IPS DF 6.9 (cell line): ENCODE results near the gene GP5.

Source experiments
- DNase-seq: peaks from one replicate; pipeline ENCODE4 v3.0.0-alpha.2; 2013; ENCODE audit warnings: low read depth, low spot score
- H3K27ac ChIP-seq: one replicate; pipeline ENCODE4 v1.5.1; 2013; ENCODE audit warnings: low read length, control low read depth
- H3K27me3 ChIP-seq: 2 replicates; pipeline ENCODE4 v1.6.1; 2013; ENCODE audit warnings: mild to moderate bottlenecking, low read length; ENCODE audit not compliant: control insufficient read depth, insufficient read depth
- H3K36me3 ChIP-seq: 2 replicates; pipeline ENCODE4 v1.6.1; 2013; ENCODE audit warnings: low read length; ENCODE audit not compliant: control insufficient read depth, insufficient read depth
- H3K4me1 ChIP-seq: 2 replicates; pipeline ENCODE4 v1.6.1; 2013; ENCODE audit warnings: low read length; ENCODE audit not compliant: control insufficient read depth, insufficient read depth
- H3K4me3 ChIP-seq: 2 replicates; pipeline ENCODE4 v1.5.1; 2013; ENCODE audit warnings: mild to moderate bottlenecking, low read length
- H3K9me3 ChIP-seq: 2 replicates; pipeline ENCODE4 v1.6.1; 2013; ENCODE audit warnings: low read length, inconsistent platforms; ENCODE audit not compliant: control insufficient read depth, insufficient read depth
- WGBS: extraction: QIAGEN DNeasy Blood & Tissue Kit; methylation state at CpG from one replicate; pipeline ENCODE4 v1.1.7; 2013; ENCODE audit warnings: mixed read lengths, missing lambda C conversion rate; ENCODE audit not compliant: insufficient read length, insufficient coverage; 5-methylcytosine and 5-hydroxymethylcytosine counted together

Gene GP5

DNA sequence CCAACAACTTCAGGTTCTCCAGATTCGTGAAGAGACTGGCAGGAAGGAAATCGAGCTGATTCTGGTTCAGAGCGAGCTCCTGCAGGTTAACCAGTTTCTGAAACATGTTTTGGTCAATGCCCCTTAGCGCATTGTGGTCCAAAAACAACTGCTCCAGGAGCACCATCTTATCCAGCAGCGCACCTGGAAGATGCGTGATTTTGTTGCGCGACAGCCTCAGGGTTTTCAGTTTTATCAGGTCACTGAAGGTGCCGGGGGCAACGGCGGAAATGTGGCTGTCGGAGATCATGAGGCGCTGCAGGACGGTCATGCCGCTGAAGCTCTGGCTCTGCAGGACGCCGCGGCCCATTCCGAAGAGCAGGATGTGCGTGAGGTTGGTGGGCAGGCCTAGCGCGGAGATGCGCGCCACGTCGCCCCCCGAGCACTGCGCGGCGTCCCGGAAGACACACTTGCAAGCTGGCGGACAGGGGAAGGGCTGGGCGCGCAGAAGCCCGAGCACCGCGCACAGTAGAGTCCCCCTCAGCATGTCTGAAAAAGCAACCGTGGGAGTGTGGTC, 1.2 kb downstream of the GP5 start:
- Histone ChIP-seq H3K4me1 (no peaks in the 10 kb centered on the region), H3K9me3 (no peaks in the 10 kb centered on the region), H3K4me3 (peak overlapping the region; percentile 12; the same call in 1 of the 2 replicates), H3K27me3 (peaks cover 23% of the 10 kb centered on the region), H3K36me3 (no peaks in the 10 kb centered on the region), H3K27ac (no peak overlapping the region)
- WGBS, result no CpG with 5 or more reads among the region's 38 CpGs
- no peak for DNase-seq

DNA sequence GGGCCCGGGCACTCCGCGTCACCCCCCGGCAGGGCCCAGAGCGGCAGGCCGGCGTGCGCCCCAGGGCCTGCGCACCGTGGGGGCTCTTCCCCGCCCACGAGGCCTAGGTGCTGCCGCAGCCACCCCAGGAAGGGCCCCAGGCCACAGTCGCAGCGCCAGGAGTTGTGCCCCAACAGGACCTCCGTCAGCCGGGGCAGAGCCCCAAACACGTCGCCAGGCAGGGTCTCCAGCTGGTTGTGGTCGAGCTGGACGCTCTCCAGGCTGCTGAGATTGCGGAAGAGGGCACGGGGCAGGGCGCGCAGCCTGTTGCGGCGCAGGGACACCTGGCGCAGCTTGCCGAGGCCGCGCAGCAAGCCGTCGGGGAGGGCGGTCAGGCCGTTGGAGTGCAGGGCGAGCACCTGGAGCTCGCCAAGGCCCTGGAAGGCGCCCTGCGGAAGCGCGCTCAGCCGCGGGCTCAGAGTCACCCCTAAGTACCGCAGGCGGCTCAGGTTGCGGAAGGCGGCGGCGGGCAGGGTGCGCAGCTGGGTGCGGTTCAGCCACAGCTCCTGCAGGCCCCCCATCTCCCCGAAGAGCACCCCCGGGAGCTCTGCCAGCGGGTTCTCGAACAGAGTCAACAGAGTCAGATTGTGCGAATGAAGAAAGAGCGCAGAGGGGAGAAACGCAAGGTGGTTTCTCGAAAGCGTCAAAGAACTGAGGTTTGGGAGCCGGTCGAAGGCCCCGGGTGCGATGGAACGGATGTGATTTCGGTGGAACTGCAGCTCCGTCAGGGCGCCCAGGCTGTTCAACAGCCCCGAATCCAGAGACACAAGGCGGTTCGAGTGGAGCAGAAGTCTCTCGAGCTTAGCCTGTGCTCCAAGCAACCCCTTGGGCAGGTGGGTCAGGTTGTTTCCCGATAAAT, 2.0 kb downstream of the GP5 start:
- Histone ChIP-seq H3K4me3 (peak overlapping the region; percentile 29; the same call in 1 of the 2 replicates), H3K9me3 (no peaks in the 10 kb centered on the region), H3K4me1 (no peaks in the 10 kb centered on the region), H3K27me3 (peaks cover 23% of the 10 kb centered on the region), H3K36me3 (no peaks in the 10 kb centered on the region), H3K27ac (no peak overlapping the region)
- DNase-seq, result no peak
- no CpG with 5 or more reads among the region's 73 CpGs for WGBS

DNA sequence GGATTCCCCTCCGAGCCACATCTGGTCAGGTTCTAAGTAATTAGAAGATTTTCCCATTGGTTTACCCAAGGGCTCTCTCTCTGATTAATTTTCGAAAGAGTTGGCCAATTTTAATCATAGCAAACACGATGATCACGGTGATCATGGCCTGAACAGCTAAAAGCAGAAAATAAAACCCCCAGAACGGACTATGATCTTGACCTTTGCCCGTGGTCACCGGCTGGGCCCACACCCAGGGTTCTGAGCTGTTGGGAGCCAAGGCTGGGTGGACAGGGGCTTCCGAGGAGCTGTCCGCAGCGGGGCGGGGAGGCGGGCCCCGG, 2.6 kb downstream of the GP5 start:
- peak overlapping the region; percentile 29; the same call in 1 of the 2 replicates for H3K4me3 ChIP-seq

DNA sequence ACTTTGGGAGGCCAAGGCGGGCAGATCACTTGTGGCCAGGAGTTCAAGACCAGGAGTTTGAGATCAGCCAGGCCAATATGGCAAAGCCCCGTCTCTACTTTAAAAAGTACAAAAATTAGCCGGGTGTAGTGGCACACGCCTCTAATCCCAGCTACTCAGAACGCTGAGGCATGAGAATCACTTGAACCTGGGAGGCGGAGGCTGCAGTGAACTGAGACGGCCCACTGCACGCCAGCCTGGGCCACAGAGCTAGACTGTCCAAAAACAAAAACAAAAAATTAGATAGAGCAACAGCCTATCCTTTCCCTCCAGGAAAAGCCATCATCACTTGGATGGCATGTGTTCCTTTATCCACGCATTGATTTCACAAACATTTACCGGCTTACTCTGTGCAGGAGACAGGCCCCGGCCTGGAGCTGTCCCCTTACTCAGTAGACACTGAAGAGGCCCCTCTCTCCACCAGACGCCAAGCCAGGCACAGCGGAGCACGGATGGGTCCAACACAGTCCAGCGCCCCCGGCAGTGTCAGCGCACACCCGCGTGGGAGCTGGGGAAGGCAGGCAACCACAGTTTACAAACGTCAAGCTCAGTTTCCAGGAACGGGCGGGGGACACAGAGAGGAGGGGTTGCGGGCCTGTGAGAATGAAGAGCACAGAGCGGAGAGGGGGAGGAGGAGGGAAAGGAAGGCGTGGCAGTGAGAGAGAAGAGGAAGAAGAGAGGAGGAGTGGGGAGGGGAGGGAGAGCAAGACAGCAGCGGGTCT, 3.1 kb downstream of the GP5 start:
- H3K27ac ChIP-seq, result no peak overlapping the region
- peak overlapping the region; percentile 17; the same call in 1 of the 2 replicates for H3K4me3 ChIP-seq
- no peaks in the 10 kb centered on the region for H3K4me1 ChIP-seq
- DNase-seq, result no peak
- H3K9me3 ChIP-seq, result no peaks in the 10 kb centered on the region
- H3K27me3 ChIP-seq, result peaks cover 23% of the 10 kb centered on the region
- WGBS, result no CpG with 5 or more reads among the region's 26 CpGs
- H3K36me3 ChIP-seq, result no peaks in the 10 kb centered on the region

More for the DNA sequence above, 2.6 kb downstream of the GP5 start:
- Histone ChIP-seq H3K36me3 (no peaks in the 10 kb centered on the region), H3K4me1 (no peaks in the 10 kb centered on the region), H3K27me3 (peaks cover 23% of the 10 kb centered on the region), H3K27ac (no peak overlapping the region), H3K9me3 (no peaks in the 10 kb centered on the region)
- no CpG with 5 or more reads among the region's 13 CpGs for WGBS
- no peak for DNase-seq

DNA sequence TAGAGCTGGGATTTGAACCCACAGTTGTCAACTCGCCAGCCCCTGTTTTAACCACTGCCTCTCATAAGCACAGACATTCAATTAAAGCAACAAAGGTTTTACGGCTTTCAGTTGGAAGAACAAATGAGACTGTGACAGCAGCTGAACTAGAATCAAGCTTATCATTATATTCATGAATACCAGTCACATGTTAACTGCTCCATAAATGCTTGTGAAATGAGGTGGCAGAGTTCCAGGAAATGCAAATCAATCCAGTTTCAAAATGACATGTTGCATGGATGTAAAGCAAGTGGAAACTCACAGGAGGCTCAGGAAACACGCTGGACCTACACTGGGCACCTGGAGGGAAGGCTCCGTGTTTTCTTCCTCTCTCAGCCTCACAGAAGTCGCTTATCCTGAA, 3.9 kb downstream of the GP5 start:
- Histone ChIP-seq H3K27me3 (peaks cover 23% of the 10 kb centered on the region), H3K4me3 (no peak overlapping the region), H3K36me3 (no peaks in the 10 kb centered on the region), H3K9me3 (no peaks in the 10 kb centered on the region), H3K4me1 (no peaks in the 10 kb centered on the region), H3K27ac (no peak overlapping the region)
- DNase-seq, result no peak
- WGBS, result no CpG with 5 or more reads among the region's 5 CpGs

DNA sequence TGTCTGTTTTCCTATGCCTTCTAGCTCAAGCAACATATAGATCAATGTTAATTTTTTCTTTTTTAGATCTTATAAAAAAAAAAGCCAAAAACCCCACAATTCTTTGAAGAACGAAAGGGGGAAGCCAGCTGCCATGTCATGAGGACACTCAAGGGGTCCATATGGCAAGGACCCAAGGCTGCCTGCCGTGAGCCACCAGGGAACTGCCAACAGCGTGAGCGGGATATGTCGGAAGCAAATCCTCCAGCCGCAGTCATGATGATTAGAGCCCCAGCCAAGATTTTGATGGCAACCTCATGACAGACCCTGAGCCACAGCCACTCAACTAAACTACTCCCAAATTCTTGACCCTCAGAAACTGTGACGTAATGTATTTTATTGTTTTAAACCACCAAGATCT, 6.5 kb downstream of the GP5 start:
- no peak overlapping the region for H3K27ac ChIP-seq
- H3K4me3 ChIP-seq, result no peak overlapping the region
- no peak for DNase-seq
- peaks cover 8% of the 10 kb centered on the region for H3K27me3 ChIP-seq
- no CpG with 5 or more reads among the region's 7 CpGs for WGBS
- no peaks in the 10 kb centered on the region for H3K9me3 ChIP-seq
- H3K36me3 ChIP-seq, result no peaks in the 10 kb centered on the region
- H3K4me1 ChIP-seq, result no peaks in the 10 kb centered on the region

DNA sequence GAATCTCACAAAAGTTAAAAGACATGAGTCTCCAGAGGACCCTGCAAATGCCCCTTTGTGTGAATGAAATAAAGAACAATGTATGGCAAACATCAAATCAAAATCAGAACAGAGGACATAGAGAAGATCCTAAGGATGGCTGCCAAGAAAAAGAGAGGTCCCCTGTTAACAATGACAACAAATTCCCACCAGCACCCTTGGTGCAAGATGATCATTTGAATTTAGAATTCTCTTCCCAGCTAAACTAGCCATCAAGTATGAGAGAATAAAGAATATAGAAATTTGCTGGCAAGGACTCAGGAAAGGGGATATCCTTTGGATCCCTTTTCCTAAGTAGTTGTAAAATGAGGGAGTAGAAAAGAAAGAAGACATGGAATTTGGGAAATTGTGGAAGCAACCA, 8.2 kb downstream of the GP5 start:
- no peak overlapping the region for H3K27ac ChIP-seq

DNA sequence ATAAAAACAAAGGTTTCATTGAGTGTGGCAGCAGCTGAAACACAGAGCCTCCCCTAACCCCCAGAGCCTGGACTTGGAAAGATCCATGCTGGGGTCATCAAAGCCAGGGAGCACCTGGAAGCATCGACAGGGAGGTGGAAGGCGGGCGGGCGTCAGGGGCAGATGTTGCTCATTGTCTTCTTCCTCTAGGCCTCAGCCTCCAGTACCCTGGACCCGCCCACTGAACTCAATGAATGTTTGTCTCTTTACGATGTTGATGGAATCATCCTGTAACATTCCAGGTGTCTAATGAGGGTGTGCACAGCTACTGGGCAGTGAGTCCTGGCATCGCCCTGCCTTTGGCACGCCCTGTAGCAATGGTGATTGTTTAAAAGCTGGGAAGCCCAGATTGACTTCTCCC, 9.8 kb downstream of the GP5 start:
- H3K27me3 ChIP-seq, result no peaks in the 10 kb centered on the region; the same call in 1 of the 2 replicates
- H3K4me1 ChIP-seq, result no peaks in the 10 kb centered on the region
- H3K27ac ChIP-seq, result no peak overlapping the region
- H3K9me3 ChIP-seq, result no peaks in the 10 kb centered on the region
- WGBS, result no CpG with 5 or more reads among the region's 8 CpGs
- no peaks in the 10 kb centered on the region for H3K36me3 ChIP-seq
- no peak overlapping the region for H3K4me3 ChIP-seq
- no peak for DNase-seq

More for the DNA sequence above, 8.2 kb downstream of the GP5 start:
- H3K36me3 ChIP-seq, result no peaks in the 10 kb centered on the region
- no peak for DNase-seq
- H3K27me3 ChIP-seq, result no peaks in the 10 kb centered on the region; the same call in none of the 2 replicates
- no peaks in the 10 kb centered on the region for H3K9me3 ChIP-seq
- H3K4me1 ChIP-seq, result no peaks in the 10 kb centered on the region
- H3K4me3 ChIP-seq, result no peak overlapping the region

DNA sequence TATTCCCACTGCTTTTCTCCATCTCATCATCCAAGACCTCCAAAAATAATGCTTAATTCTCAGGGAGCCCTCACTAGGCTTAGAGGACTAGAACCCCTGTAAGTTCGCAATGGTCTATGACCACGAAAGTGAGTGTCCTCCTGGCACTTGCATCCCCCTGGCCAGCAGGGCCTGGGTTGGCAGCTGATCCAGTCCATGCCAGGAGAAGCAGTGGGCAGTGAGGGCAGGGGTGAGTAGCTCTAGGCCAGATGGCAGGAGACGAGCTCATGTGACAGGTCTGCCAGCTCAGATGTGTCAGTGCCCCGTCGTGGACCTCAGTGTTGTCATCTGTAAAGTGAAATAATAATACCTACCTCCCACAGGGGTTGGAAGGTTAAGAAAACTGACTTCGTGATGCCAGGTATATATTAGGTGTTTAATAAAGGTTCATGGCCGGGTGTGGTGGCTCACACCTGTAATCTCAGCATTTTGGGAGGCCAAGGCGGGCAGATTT, 11.1 kb downstream of the GP5 start:
- no peak for DNase-seq
- Histone ChIP-seq H3K4me1 (peaks cover 3% of the 10 kb centered on the region; the same call in 1 of the 2 replicates), H3K36me3 (no peaks in the 10 kb centered on the region), H3K4me3 (no peak overlapping the region), H3K9me3 (no peaks in the 10 kb centered on the region), H3K27me3 (no peaks in the 10 kb centered on the region; the same call in 1 of the 2 replicates), H3K27ac (no peak overlapping the region)
- WGBS, result no CpG with 5 or more reads among the region's 8 CpGs

DNA sequence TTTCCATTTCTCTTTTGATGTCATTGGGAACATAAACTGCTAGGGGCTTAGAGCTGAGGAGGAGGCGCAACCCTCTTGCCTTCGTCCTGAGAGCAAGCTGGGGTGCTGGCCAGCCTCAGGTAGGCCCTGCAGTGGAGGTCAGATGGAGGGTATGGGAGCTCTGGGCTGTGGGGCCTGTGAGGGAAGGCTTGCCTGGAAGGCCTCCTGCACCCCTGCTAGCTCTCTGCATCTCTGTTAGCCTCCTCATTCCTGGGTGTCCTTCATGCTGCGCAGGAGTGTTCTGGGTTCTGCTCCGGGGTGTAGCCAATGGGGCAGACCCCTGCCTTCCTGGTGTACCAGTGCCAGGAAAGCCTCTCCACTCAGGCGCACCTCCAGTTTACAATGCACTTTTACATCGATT, 11.8 kb downstream of the GP5 start:
- no CpG with 5 or more reads among the region's 6 CpGs for WGBS
- H3K4me3 ChIP-seq, result no peak overlapping the region
- DNase-seq, result no peak
- H3K27me3 ChIP-seq, result no peaks in the 10 kb centered on the region; the same call in 1 of the 2 replicates
- H3K9me3 ChIP-seq, result no peaks in the 10 kb centered on the region
- no peak overlapping the region for H3K27ac ChIP-seq
- H3K4me1 ChIP-seq, result peaks cover 5% of the 10 kb centered on the region
- H3K36me3 ChIP-seq, result no peaks in the 10 kb centered on the region
